SK-N-SH (cell line): Measurements from ENCODE around the gene CD180. TPM values are rescaled to one million over a fixed set of nuclear protein-coding genes. Genes with fewer than 3 reads are reported as not detected.

ENCODE experiments used
- CTCF ChIA-PET: fragments of 300-600, 350-600 bp; formaldehyde crosslinking; extraction: SDS; loops from one replicate; lab custom pipeline; 2021; lab: Yijun Ruan, JAX
- POLR2A ChIA-PET: fragments of 350-600 bp; sonication (Branson Sonifier 250); formaldehyde crosslinking; extraction: SDS; loops from one replicate; lab custom pipeline; 2020; ENCODE audit warnings: antibody characterized with exemption, inconsistent platforms; lab: Yijun Ruan, JAX
- DNase-seq: peaks from one replicate; pipeline ENCODE4 v3.0.0; 2012
- H2AFZ ChIP-seq: fragments of 200-600 bp; sonication (generic); 2 replicates; pipeline ENCODE4 v1.8.1; 2016; ENCODE audit warnings: antibody characterized with exemption, mild to moderate bottlenecking, low read depth
- H3F3A ChIP-seq: fragments of 200-600 bp; sonication (generic); replicated peaks from 2 replicates; pipeline ENCODE3; 2016; ENCODE audit warnings: antibody characterized with exemption, mild to moderate bottlenecking; ENCODE audit not compliant: insufficient read depth
- H3K27ac ChIP-seq, 2 experiments: fragments of 200-500 bp in 1 of 2; fragments of 200-600 bp in 1 of 2; sonication (Bioruptor generic) in 1 of 2; sonication (generic), shearing (Covaris generic) in 1 of 2; 2 replicates each; pipeline versions ENCODE4 v1.5.1 to v1.6.1; 2014 to 2016; ENCODE audit warnings: low read depth in 2 of 2, inconsistent platforms in 1 of 2, low read length in 1 of 2, mild to moderate bottlenecking in 1 of 2, mixed read lengths in 1 of 2
- H3K27me3 ChIP-seq: fragments of 200-600 bp; sonication (generic), shearing (Covaris generic); 2 replicates; pipeline ENCODE4 v1.6.1; 2016; ENCODE audit warnings: mixed run types; ENCODE audit not compliant: insufficient read depth
- H3K36me3 ChIP-seq, 2 experiments: fragments of 200-500 bp in 1 of 2; fragments of 200-600 bp in 1 of 2; sonication (Bioruptor generic) in 1 of 2; sonication (generic) in 1 of 2; replicated peaks in 1 of 2; 2 replicates each; pipeline versions ENCODE3 to v1.5.1; 2014 to 2016; ENCODE audit warnings: low read length in 1 of 2, mild to moderate bottlenecking in 1 of 2; ENCODE audit not compliant: insufficient read depth in 2 of 2, control insufficient read depth in 1 of 2
- H3K4me1 ChIP-seq, 2 experiments: fragments of 200-500 bp in 1 of 2; fragments of 200-600 bp in 1 of 2; sonication (Bioruptor generic) in 1 of 2; sonication (generic), shearing (Covaris generic) in 1 of 2; 2 replicates each; pipeline versions ENCODE4 v1.5.1 to v1.6.1; 2014 to 2016; ENCODE audit warnings: low read depth in 1 of 2, low read length in 1 of 2, mixed run types in 1 of 2; ENCODE audit not compliant: insufficient read depth in 2 of 2, control insufficient read depth in 1 of 2
- H3K4me2 ChIP-seq: fragments of 200-600 bp; sonication (generic), shearing (Covaris generic); 2 replicates; pipeline ENCODE4 v1.6.1; 2017; ENCODE audit warnings: mixed run types
- H3K4me3 ChIP-seq, 2 experiments: fragments of 200-500 bp in 1 of 2; fragments of 200-600 bp in 1 of 2; sonication (Bioruptor generic) in 1 of 2; sonication (generic), shearing (Covaris generic) in 1 of 2; 2 replicates each; pipeline versions ENCODE4 v1.5.1 to v1.8.1; 2014 to 2016; ENCODE audit warnings: low read depth in 2 of 2, inconsistent platforms in 1 of 2, low read length in 1 of 2, mild to moderate bottlenecking in 1 of 2, mixed read lengths in 1 of 2, moderate library complexity in 1 of 2
- H3K79me2 ChIP-seq: fragments of 200-600 bp; sonication (generic); 2 replicates; pipeline ENCODE4 v1.8.1; 2017; ENCODE audit warnings: mild to moderate bottlenecking; ENCODE audit not compliant: insufficient read depth
- H3K9ac ChIP-seq: fragments of 200-600 bp; sonication (generic); 2 replicates; pipeline ENCODE4 v1.6.1; 2017; ENCODE audit warnings: mixed run types
- H3K9me2 ChIP-seq: fragments of 200-600 bp; sonication (generic); 2 replicates; pipeline ENCODE4 v1.6.1; 2017; ENCODE audit warnings: mixed run types
- H3K9me3 ChIP-seq: fragments of 200-600 bp; sonication (generic); 2 replicates; pipeline ENCODE4 v1.6.1; 2017; ENCODE audit warnings: mixed run types, mild to moderate bottlenecking, moderate library complexity
- H4K20me1 ChIP-seq: fragments of 200-600 bp; sonication (generic); 2 replicates; pipeline ENCODE4 v1.6.1; 2017; ENCODE audit warnings: mild to moderate bottlenecking, mixed run types; ENCODE audit not compliant: insufficient read depth
- CHD2 ChIP-seq: fragments of 150-350 bp; IDR thresholded peaks from 2 replicates; pipeline ENCODE4 v1.6.1; 2018; ENCODE audit warnings: low read length; ENCODE audit not compliant: partially characterized antibody
- ELF1 ChIP-seq: IDR thresholded peaks from 2 replicates; pipeline ENCODE4 v1.4.0; 2012
- EP300 ChIP-seq, 2 experiments: IDR thresholded peaks; 2 replicates each; pipeline versions ENCODE4 v1.4.0 to v1.6.1; 2012; ENCODE audit warnings: borderline replicate concordance in 1 of 2, low read depth in 1 of 2, low read length in 1 of 2
- EZH2phosphoT487 ChIP-seq: fragments of 200-600 bp; sonication (generic); IDR thresholded peaks from 2 replicates; pipeline ENCODE4 v1.6.1; 2017; ENCODE audit warnings: low read depth, mixed run types, mild to moderate bottlenecking, antibody characterized with exemption, moderate library complexity, borderline replicate concordance
- FOXM1 ChIP-seq: IDR thresholded peaks from 2 replicates; pipeline ENCODE4 v1.4.0; 2012; ENCODE audit warnings: low read depth, mild to moderate bottlenecking
- GATA2 ChIP-seq: sonication (generic); formaldehyde crosslinking; IDR thresholded peaks from 2 replicates; pipeline ENCODE4 v1.5.0; 2020; ENCODE audit warnings: mild to moderate bottlenecking, missing genetic modification reagents
- MEF2A ChIP-seq: IDR thresholded peaks from 2 replicates; pipeline ENCODE4 v1.4.0; 2012; ENCODE audit warnings: low read depth, borderline replicate concordance
- MXI1 ChIP-seq: IDR thresholded peaks from 2 replicates; pipeline ENCODE4 v1.6.1; 2012; ENCODE audit warnings: mild to moderate bottlenecking, low read depth, low read length, improper control_type of control experiment
- NRF1 ChIP-seq: IDR thresholded peaks from 2 replicates; pipeline ENCODE4 v1.6.1; 2012; ENCODE audit warnings: low read depth, mild to moderate bottlenecking, low read length
- POLR2AphosphoS5 ChIP-seq: IDR thresholded peaks from 2 replicates; pipeline ENCODE4 v1.6.1; 2012; ENCODE audit warnings: low read depth, low read length
- RCOR1 ChIP-seq: fragments of 150-350 bp; IDR thresholded peaks from 2 replicates; pipeline ENCODE4 v1.6.1; 2017; ENCODE audit warnings: antibody characterized with exemption, low read length
- SIN3A ChIP-seq: IDR thresholded peaks from 2 replicates; pipeline ENCODE4 v1.6.1; 2012; ENCODE audit warnings: low read depth, mild to moderate bottlenecking, low read length, moderate library complexity, borderline replicate concordance
- SMC3 ChIP-seq: IDR thresholded peaks from 2 replicates; pipeline ENCODE4 v1.6.1; 2012; ENCODE audit warnings: low read depth, low read length, improper control_type of control experiment
- TAF1 ChIP-seq: IDR thresholded peaks from 2 replicates; pipeline ENCODE4 v1.6.1; 2012; ENCODE audit warnings: low read depth, mild to moderate bottlenecking, low read length, moderate library complexity, borderline replicate concordance
- YY1 ChIP-seq: IDR thresholded peaks from 2 replicates; pipeline ENCODE4 v1.4.0; 2012; ENCODE audit warnings: low read depth, mild to moderate bottlenecking
- WGBS: methylation state at CpG from one replicate; pipeline ENCODE4 v1.1.6; 2017; ENCODE audit warnings: low lambda C conversion rate; 5-methylcytosine and 5-hydroxymethylcytosine counted together
- polyA plus RNA-seq, 3 experiments: library from polyadenylated mRNA; depleted of rRNA; stranded (reverse); fragments of >200 nt; gene quantifications; 2 replicates each; pipeline ENCODE4 v1.2.3, GENCODE V29; 2012
- TF ChIP-seq, protein P1 (sequence below): IDR thresholded peaks from 2 replicates; pipeline ENCODE4 v1.4.0; 2012; ENCODE audit warnings: low read depth, borderline replicate concordance
- TF ChIP-seq, protein P2 (sequence below): IDR thresholded peaks from 2 replicates; pipeline ENCODE4 v1.4.0; 2012; ENCODE audit warnings: low read depth
- TF ChIP-seq, protein P3 (sequence below): fragments of 150-350 bp; IDR thresholded peaks from 2 replicates; pipeline ENCODE4 v1.6.1; 2016; ENCODE audit warnings: mild to moderate bottlenecking, low read depth, low read length
- TF ChIP-seq, protein P4 (sequence below): IDR thresholded peaks from 2 replicates; pipeline ENCODE4 v1.6.1; 2012; ENCODE audit warnings: mild to moderate bottlenecking, low read depth, low read length, moderate library complexity
- TF ChIP-seq, protein P5 (sequence below): fragments of 200-600 bp; sonication (generic); IDR thresholded peaks from 2 replicates; pipeline ENCODE4 v1.6.1; 2017; ENCODE audit warnings: antibody characterized with exemption, mild to moderate bottlenecking, moderate library complexity

CD180 gene
- polyA plus RNA-seq, 1 of the 3 experiments (the other 2 are of a cell fraction): 0.02 TPM

DNA sequence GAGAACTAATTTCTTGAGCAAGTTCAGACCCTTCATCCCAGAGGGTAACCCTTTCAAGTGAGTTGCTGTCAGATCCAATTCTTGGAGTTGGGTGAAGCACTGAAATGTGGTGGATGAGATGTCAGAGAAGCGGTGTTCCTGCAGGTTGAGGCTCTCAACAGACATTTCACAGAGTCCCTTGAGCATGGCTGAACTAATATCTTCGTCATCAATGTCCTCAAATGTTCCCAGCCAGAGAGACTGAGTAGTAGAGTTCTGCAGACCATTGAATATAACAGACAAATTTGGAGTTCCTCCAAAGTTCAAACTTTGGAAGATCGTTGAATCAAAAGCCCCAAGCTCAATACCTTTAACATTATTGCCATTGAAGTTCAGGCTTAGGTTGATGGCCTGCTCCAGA lies 12.7 kb downstream of the CD180 start:
- H2AFZ ChIP-seq: no peak overlapping the region
- 80% methylated on average over 3 of the region's 3 CpGs for WGBS
- H3K9ac ChIP-seq: no peak overlapping the region
- H3K27ac ChIP-seq: no peak overlapping the region
- H4K20me1 ChIP-seq: no peaks in the 10 kb centered on the region
- no peaks in the 10 kb centered on the region; a peak in 1 of 4 replicates for H3K4me1 ChIP-seq
- no peak overlapping the region for H3K4me2 ChIP-seq
- no peaks in the 10 kb centered on the region for H3K79me2 ChIP-seq
- DNase-seq: no peak
- H3K9me2 ChIP-seq: no peaks in the 10 kb centered on the region
- no peaks in the 10 kb centered on the region for H3K27me3 ChIP-seq
- no peak overlapping the region for H3K4me3 ChIP-seq
- ChIA-PET POLR2A (no interaction called here), CTCF (no interaction called here)
- no peaks in the 10 kb centered on the region for H3K36me3 ChIP-seq
- H3K9me3 ChIP-seq: no peaks in the 10 kb centered on the region
- TF ChIP-seq SIN3A: no peak
- TF ChIP-seq, protein P1, sequence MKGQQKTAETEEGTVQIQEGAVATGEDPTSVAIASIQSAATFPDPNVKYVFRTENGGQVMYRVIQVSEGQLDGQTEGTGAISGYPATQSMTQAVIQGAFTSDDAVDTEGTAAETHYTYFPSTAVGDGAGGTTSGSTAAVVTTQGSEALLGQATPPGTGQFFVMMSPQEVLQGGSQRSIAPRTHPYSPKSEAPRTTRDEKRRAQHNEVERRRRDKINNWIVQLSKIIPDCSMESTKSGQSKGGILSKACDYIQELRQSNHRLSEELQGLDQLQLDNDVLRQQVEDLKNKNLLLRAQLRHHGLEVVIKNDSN: no peak
- TF ChIP-seq RCOR1: no peak
- no peak for TF ChIP-seq POLR2AphosphoS5
- TF ChIP-seq, protein P2, sequence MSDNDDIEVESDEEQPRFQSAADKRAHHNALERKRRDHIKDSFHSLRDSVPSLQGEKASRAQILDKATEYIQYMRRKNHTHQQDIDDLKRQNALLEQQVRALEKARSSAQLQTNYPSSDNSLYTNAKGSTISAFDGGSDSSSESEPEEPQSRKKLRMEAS: no peak
- no peak for TF ChIP-seq SMC3
- no peak for TF ChIP-seq MEF2A
- TF ChIP-seq YY1: no peak
- no peak for TF ChIP-seq CHD2
- TF ChIP-seq FOXM1: no peak
- TF ChIP-seq GATA2 (CRISPR knock-in tag): no peak
- no peak for TF ChIP-seq EZH2phosphoT487
- TF ChIP-seq EP300 (IDR thresholded peaks at IDR 0.05; ENCODE audit: borderline replicate concordance in 1 of 2, low read depth in 1 of 2, low read length in 1 of 2): no peak
- no peaks in the 10 kb centered on the region for H3F3A ChIP-seq

DNA sequence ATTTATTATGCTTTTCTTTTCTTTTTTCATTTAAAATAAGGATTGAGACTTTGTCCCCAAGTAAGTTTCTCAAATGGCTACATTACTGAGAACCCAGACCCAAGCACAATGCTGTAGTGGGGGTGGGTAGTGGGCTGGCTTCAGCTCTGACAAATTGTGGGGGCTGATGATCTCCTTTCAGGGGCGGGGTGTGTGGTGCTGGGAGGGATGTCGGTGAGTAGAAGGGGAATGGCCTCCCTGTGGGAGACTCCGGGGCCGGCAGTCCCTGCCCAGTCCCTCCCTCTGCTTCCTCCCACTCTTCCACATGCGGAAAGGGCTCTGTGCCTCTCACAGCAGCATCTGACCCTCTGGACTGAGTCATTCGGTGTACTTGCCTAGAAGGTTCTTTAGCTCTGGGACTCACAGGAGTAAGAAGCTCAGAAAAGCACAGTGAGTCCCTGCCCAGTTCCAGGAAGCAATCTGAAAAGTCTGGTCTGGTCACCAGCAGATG lies 14.3 kb downstream of the CD180 start:
- POLR2A ChIA-PET: interaction anchor here (0.7 kb wide), 1 partner anchor 9 kb away, joined by 3 read pairs; no protein-coding TSS in a partner anchor
- Histone ChIP-seq H3K4me1 (no peaks in the 10 kb centered on the region; a peak in 2 of 4 replicates), H4K20me1 (no peaks in the 10 kb centered on the region), H3K4me2 (no peak overlapping the region), H3F3A (no peaks in the 10 kb centered on the region), H2AFZ (no peak overlapping the region), H3K27ac (no peak overlapping the region), H3K36me3 (no peaks in the 10 kb centered on the region), H3K9me3 (no peaks in the 10 kb centered on the region), H3K27me3 (no peaks in the 10 kb centered on the region), H3K4me3 (no peak overlapping the region), H3K9ac (no peak overlapping the region), H3K79me2 (no peaks in the 10 kb centered on the region), H3K9me2 (no peaks in the 10 kb centered on the region)
- 76% methylated on average over 6 of the region's 6 CpGs for WGBS
- no peak for DNase-seq
- CTCF ChIA-PET: interaction anchor here (0.9 to 1.6 kb wide), 2 partner anchors 25 to 1011 kb away, joined by 3 to 5 read pairs; no protein-coding TSS in a partner anchor
- TF ChIP-seq, protein P3, sequence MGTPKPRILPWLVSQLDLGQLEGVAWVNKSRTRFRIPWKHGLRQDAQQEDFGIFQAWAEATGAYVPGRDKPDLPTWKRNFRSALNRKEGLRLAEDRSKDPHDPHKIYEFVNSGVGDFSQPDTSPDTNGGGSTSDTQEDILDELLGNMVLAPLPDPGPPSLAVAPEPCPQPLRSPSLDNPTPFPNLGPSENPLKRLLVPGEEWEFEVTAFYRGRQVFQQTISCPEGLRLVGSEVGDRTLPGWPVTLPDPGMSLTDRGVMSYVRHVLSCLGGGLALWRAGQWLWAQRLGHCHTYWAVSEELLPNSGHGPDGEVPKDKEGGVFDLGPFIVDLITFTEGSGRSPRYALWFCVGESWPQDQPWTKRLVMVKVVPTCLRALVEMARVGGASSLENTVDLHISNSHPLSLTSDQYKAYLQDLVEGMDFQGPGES: no peak
- TF ChIP-seq TAF1 (no peak), ELF1 (no peak), NRF1 (no peak), CHD2 (no peak), MXI1 (no peak)
- TF ChIP-seq, protein P1: no peak
- TF ChIP-seq, protein P4, sequence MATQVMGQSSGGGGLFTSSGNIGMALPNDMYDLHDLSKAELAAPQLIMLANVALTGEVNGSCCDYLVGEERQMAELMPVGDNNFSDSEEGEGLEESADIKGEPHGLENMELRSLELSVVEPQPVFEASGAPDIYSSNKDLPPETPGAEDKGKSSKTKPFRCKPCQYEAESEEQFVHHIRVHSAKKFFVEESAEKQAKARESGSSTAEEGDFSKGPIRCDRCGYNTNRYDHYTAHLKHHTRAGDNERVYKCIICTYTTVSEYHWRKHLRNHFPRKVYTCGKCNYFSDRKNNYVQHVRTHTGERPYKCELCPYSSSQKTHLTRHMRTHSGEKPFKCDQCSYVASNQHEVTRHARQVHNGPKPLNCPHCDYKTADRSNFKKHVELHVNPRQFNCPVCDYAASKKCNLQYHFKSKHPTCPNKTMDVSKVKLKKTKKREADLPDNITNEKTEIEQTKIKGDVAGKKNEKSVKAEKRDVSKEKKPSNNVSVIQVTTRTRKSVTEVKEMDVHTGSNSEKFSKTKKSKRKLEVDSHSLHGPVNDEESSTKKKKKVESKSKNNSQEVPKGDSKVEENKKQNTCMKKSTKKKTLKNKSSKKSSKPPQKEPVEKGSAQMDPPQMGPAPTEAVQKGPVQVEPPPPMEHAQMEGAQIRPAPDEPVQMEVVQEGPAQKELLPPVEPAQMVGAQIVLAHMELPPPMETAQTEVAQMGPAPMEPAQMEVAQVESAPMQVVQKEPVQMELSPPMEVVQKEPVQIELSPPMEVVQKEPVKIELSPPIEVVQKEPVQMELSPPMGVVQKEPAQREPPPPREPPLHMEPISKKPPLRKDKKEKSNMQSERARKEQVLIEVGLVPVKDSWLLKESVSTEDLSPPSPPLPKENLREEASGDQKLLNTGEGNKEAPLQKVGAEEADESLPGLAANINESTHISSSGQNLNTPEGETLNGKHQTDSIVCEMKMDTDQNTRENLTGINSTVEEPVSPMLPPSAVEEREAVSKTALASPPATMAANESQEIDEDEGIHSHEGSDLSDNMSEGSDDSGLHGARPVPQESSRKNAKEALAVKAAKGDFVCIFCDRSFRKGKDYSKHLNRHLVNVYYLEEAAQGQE: no peak
- TF ChIP-seq, protein P5, sequence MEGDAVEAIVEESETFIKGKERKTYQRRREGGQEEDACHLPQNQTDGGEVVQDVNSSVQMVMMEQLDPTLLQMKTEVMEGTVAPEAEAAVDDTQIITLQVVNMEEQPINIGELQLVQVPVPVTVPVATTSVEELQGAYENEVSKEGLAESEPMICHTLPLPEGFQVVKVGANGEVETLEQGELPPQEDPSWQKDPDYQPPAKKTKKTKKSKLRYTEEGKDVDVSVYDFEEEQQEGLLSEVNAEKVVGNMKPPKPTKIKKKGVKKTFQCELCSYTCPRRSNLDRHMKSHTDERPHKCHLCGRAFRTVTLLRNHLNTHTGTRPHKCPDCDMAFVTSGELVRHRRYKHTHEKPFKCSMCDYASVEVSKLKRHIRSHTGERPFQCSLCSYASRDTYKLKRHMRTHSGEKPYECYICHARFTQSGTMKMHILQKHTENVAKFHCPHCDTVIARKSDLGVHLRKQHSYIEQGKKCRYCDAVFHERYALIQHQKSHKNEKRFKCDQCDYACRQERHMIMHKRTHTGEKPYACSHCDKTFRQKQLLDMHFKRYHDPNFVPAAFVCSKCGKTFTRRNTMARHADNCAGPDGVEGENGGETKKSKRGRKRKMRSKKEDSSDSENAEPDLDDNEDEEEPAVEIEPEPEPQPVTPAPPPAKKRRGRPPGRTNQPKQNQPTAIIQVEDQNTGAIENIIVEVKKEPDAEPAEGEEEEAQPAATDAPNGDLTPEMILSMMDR: no peak
